A673 (cell line): ENCODE data around the gene RHBG. TPM values are rescaled to one million over a fixed set of nuclear protein-coding genes. Genes with fewer than 3 reads are reported as not detected.
"Not testable (repeated sequence)": the region's sequence is repeated elsewhere in the genome, so short reads cannot be mapped to it uniquely, and the experiment has no call there.

Source experiments
- BruUV-seq: library from RNA; stranded (reverse); fragments of 400-500 nt; replicated peaks from 2 replicates; lab custom pipeline; 2021; lab: Mats Ljungman, UMichigan
- CTCF ChIA-PET: fragments of 300-600 bp; sonication (Branson Sonifier 250); formaldehyde crosslinking; loops from one replicate; lab custom pipeline; 2022; ENCODE audit warnings: antibody characterized with exemption; lab: Charles Lee
- POLR2A ChIA-PET: fragments of 300-600 bp; sonication (Branson Sonifier 250); formaldehyde crosslinking; loops from one replicate; lab custom pipeline; 2022; ENCODE audit warnings: antibody characterized with exemption; ENCODE audit not compliant: low non-redundant PET; lab: Charles Lee
- DNase-seq: peaks from one replicate; pipeline ENCODE4 v3.0.0-alpha.2; 2015; ENCODE audit warnings: low spot score
- H3K27ac ChIP-seq: fragments of 200-600 bp; sonication (generic); 2 replicates; pipeline ENCODE4 v1.5.1; 2016; ENCODE audit warnings: mixed run types, low read depth, mild to moderate bottlenecking, mixed read lengths, antibody characterized with exemption, low read length; ENCODE audit not compliant: poor library complexity, severe bottlenecking
- H3K27me3 ChIP-seq: fragments of 200-600 bp; sonication (generic); replicated peaks from 2 replicates; pipeline ENCODE4 v1.6.1; 2017; ENCODE audit warnings: mixed run types, low read depth, mild to moderate bottlenecking, mixed read lengths, antibody characterized with exemption, low read length; ENCODE audit not compliant: insufficient read depth, poor library complexity
- H3K36me3 ChIP-seq: fragments of 200-600 bp; sonication (generic); 2 replicates; pipeline ENCODE4 v1.6.1; 2016; ENCODE audit warnings: mixed run types, mild to moderate bottlenecking, mixed read lengths, antibody characterized with exemption, low read length; ENCODE audit not compliant: insufficient read depth, poor library complexity, severe bottlenecking
- H3K4me1 ChIP-seq: fragments of 200-600 bp; sonication (generic); 2 replicates; pipeline ENCODE4 v1.6.1; 2017; ENCODE audit warnings: mixed run types, mild to moderate bottlenecking, mixed read lengths, antibody characterized with exemption, low read length; ENCODE audit not compliant: insufficient read depth, poor library complexity, severe bottlenecking
- H3K4me3 ChIP-seq: fragments of 200-600 bp; sonication (generic); 2 replicates; pipeline ENCODE4 v1.5.1; 2016; ENCODE audit warnings: low read depth, mixed run types, mild to moderate bottlenecking, mixed read lengths, low read length; ENCODE audit not compliant: poor library complexity, severe bottlenecking
- H3K9me3 ChIP-seq: fragments of 200-600 bp; sonication (generic); 2 replicates; pipeline ENCODE4 v1.6.1; 2016; ENCODE audit warnings: mixed run types, low read depth, mild to moderate bottlenecking, mixed read lengths, antibody characterized with exemption, low read length; ENCODE audit not compliant: poor library complexity, severe bottlenecking
- CTCF ChIP-seq: fragments of 300-800, 200-600 bp; sonication (generic); conservative IDR thresholded peaks from 2 replicates; pipeline ENCODE4 v1.5.1; 2017; ENCODE audit warnings: low read depth, mild to moderate bottlenecking, antibody characterized with exemption, low read length, moderate library complexity, mixed read lengths
- EZH2 ChIP-seq: fragments of 200-600 bp; sonication (generic); IDR thresholded peaks from 2 replicates; pipeline ENCODE4 v1.6.1; 2017; ENCODE audit warnings: borderline replicate concordance, low read depth, mild to moderate bottlenecking, mixed read lengths, antibody characterized with exemption, low read length; ENCODE audit not compliant: poor library complexity, severe bottlenecking
- intact Hi-C: fragments of 100-400 bp; cut with micrococcal nuclease; formaldehyde crosslinking; loops from one replicate; pipeline ENCODE4 v1.10.0; 2022; ENCODE audit not compliant: unreplicated experiment
- total RNA-seq: library from RNA; stranded (reverse); gene quantifications from 2 replicates; pipeline ENCODE4 v1.2.3, GENCODE V29; 2021

RHBG gene
- total RNA-seq, 1 experiment from 2014 or later: not detected

- TF ChIP-seq CTCF (no peak), EZH2 (no peak)
- intact Hi-C loops: no loop called here
- DNase-seq: no peak
- POLR2A ChIA-PET: no interaction called here
- Histone ChIP-seq H3K36me3 (no peaks in the 10 kb centered on the region), H3K4me1 (no peaks in the 10 kb centered on the region), H3K27me3 (no peaks in the 10 kb centered on the region), H3K9me3 (no peaks in the 10 kb centered on the region), H3K4me3 (no peak overlapping the region), H3K27ac (no peak overlapping the region)
- CTCF ChIA-PET: no interaction called here
- BruUV-seq: no TSS peak
Measured at GRCh38 chr1:156368157-156368658, 803 bp upstream of the RHBG start.

- POLR2A ChIA-PET, H3K36me3 ChIP-seq, H3K27ac ChIP-seq, DNase-seq, intact Hi-C loops, BruUV-seq, H3K4me1 ChIP-seq, CTCF ChIA-PET, H3K27me3 ChIP-seq, H3K9me3 ChIP-seq: not testable (repeated sequence)
- H3K4me3 ChIP-seq: peak overlapping the region; percentile 35
Measured at GRCh38 chr1:156369685-156370286, 775 bp downstream of the RHBG start.

GRCh38 chr1:156371553-156372264 lies 2.7 kb downstream of the RHBG start:
- Histone ChIP-seq H3K4me1 (no peaks in the 10 kb centered on the region), H3K9me3 (no peaks in the 10 kb centered on the region), H3K36me3 (no peaks in the 10 kb centered on the region), H3K4me3 (no peak overlapping the region), H3K27me3 (no peaks in the 10 kb centered on the region), H3K27ac (no peak overlapping the region)
- ChIA-PET POLR2A (no interaction called here), CTCF (interaction anchor here (0.5 kb wide), 1 partner anchor 230 kb away, joined by 3 read pairs; no protein-coding TSS in a partner anchor)
- TF ChIP-seq EZH2: no peak
- no peak for TF ChIP-seq CTCF
- intact Hi-C loops: no loop called here
- no TSS peak for BruUV-seq
- DNase-seq: no peak

GRCh38 chr1:156372265-156372586 lies 3.2 kb downstream of the RHBG start:
- ChIA-PET CTCF (no interaction called here), POLR2A (no interaction called here)
- H3K27me3 ChIP-seq: no peaks in the 10 kb centered on the region
- no peak overlapping the region for H3K27ac ChIP-seq
- no peaks in the 10 kb centered on the region for H3K9me3 ChIP-seq
- BruUV-seq: no TSS peak
- no peak overlapping the region for H3K4me3 ChIP-seq
- no peak for TF ChIP-seq EZH2
- TF ChIP-seq CTCF: no peak
- H3K4me1 ChIP-seq: no peaks in the 10 kb centered on the region
- no peaks in the 10 kb centered on the region for H3K36me3 ChIP-seq
- intact Hi-C loops: no loop called here
- no peak for DNase-seq
